Progenitor cell of endocrine pancreas (in vitro differentiated cells): ENCODE data around the gene OXSR1. TPM values are rescaled to one million over a fixed set of nuclear protein-coding genes. Genes with fewer than 3 reads are reported as not detected.

Source experiments
- DNase-seq: peaks from one replicate; pipeline ENCODE4 v3.0.0; 2021; ENCODE audit warnings: low spot score; ENCODE audit not compliant: unreplicated experiment
- H3K27ac Mint-ChIP-seq: 2 replicates; pipeline ENCODE4 v1.8.0; 2021; ENCODE audit warnings: mild to moderate bottlenecking, moderate library complexity, mixed read lengths
- H3K27me3 Mint-ChIP-seq: 2 replicates; pipeline ENCODE4 v1.8.0; 2021; ENCODE audit warnings: mixed read lengths
- H3K36me3 Mint-ChIP-seq: 2 replicates; pipeline ENCODE4 v1.8.0; 2022; ENCODE audit warnings: mixed read lengths; ENCODE audit not compliant: insufficient read depth
- H3K4me1 Mint-ChIP-seq: 2 replicates; pipeline ENCODE4 v1.8.0; 2021; ENCODE audit warnings: low read depth, mixed read lengths
- H3K4me3 Mint-ChIP-seq: 2 replicates; pipeline ENCODE4 v1.8.0; 2021; ENCODE audit warnings: low read depth, mild to moderate bottlenecking, moderate library complexity, mixed read lengths
- H3K9me3 Mint-ChIP-seq: 2 replicates; pipeline ENCODE4 v1.8.0; 2021; ENCODE audit warnings: low read depth, mixed read lengths
- CTCF ChIP-seq: fragments of 200-600 bp; sonication (generic); IDR thresholded peaks from one replicate; pipeline ENCODE4 v1.5.0; 2021; ENCODE audit warnings: antibody characterized with exemption, mild to moderate bottlenecking; ENCODE audit not compliant: unreplicated experiment
- total RNA-seq: library from RNA; stranded (reverse); gene quantifications from 2 replicates; pipeline ENCODE4 v1.2.1, GENCODE V29; 2021

The OXSR1 gene
- total RNA-seq, 1 donor from 2014 or later: 55.5 TPM

DNA sequence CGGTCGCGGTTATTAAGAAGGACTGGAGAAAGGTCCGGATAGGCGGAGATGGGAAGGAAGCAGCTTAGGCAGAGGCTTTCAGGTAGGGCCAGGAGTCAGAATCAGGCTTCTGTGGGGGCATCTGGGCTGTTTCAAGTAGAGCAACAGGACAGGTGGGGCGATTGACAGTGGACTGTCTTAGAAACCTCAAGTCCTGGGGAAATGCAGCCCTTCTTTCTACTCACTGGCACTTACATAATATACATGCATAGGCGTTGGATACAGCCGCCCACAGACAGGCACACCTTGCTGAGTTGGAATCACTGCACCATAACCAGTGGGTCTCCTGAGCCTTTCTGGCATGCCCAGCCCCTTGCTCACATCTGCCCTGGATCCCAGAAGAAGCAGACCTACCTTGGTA, 26.1 kb upstream of the OXSR1 start:
- no peak for TF ChIP-seq CTCF
- H3K9me3 Mint-ChIP-seq: no peaks in the 10 kb centered on the region
- no peak overlapping the region for H3K27ac Mint-ChIP-seq
- H3K36me3 Mint-ChIP-seq: peaks cover 3% of the 10 kb centered on the region
- peak overlapping the region; percentile 98 for H3K4me3 Mint-ChIP-seq
- H3K4me1 Mint-ChIP-seq: peaks cover 40% of the 10 kb centered on the region
- H3K27me3 Mint-ChIP-seq: no peaks in the 10 kb centered on the region
- no peak for DNase-seq

DNA sequence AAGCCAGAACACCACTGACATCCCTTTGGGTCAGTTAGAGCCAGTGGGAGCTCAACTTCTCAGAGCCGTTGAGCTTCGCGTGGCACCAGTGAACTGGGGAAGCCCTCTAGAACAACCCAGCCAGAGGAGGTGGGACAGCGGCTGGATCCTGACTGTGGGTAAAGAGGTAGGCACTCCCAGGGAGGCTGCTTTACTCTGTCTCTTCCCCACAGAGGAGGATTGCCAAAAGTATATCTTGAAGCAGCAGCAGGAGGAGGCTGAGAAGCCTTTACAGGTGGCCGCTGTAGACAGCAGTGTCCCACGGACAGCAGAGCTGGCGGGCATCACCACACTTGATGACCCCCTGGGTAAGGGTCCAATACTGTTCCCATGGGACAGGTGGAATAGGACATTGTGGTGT, 25.7 kb upstream of the OXSR1 start:
- no peak for DNase-seq

DNA sequence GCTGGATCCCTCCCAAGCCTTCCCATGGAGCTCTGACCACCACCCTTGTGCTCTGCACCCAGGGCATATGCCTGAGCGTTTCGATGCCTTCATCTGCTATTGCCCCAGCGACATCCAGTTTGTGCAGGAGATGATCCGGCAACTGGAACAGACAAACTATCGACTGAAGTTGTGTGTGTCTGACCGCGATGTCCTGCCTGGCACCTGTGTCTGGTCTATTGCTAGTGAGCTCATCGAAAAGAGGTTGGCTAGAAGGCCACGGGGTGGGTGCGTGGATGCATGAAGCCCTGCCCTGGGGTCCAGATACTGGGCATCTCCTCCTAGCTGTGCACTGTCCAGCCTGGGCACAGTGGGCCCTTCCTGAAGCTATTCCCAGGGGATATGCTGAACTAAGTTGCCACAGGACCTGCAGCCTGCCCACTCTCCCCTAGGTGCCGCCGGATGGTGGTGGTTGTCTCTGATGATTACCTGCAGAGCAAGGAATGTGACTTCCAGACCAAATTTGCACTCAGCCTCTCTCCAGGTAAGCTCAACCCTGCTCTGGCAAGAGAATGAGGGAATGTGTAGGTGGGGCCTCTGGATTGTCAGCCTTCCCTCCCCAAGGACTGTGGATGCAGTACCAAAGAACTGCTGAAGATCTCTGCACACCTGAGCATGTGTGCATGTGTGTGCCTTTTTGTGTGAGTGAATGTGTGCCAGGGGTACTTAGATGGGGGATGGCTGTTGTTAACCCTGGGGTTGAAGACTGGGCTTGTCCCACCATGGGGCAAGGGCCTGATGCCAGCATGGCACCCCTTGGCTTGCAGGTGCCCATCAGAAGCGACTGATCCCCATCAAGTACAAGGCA, 24.8 kb upstream of the OXSR1 start:
- no peaks in the 10 kb centered on the region for H3K9me3 Mint-ChIP-seq
- no peak overlapping the region for H3K4me3 Mint-ChIP-seq
- no peaks in the 10 kb centered on the region for H3K27me3 Mint-ChIP-seq
- peaks cover 27% of the 10 kb centered on the region for H3K4me1 Mint-ChIP-seq
- no peak for DNase-seq
- no peak overlapping the region for H3K27ac Mint-ChIP-seq
- peaks cover 2% of the 10 kb centered on the region for H3K36me3 Mint-ChIP-seq
- no peak for TF ChIP-seq CTCF

More for the DNA sequence above, 25.7 kb upstream of the OXSR1 start:
- Mint-ChIP-seq H3K4me3 (peak overlapping the region; percentile 98), H3K27me3 (no peaks in the 10 kb centered on the region), H3K27ac (no peak overlapping the region), H3K4me1 (peaks cover 36% of the 10 kb centered on the region), H3K9me3 (no peaks in the 10 kb centered on the region), H3K36me3 (peaks cover 2% of the 10 kb centered on the region)
- TF ChIP-seq CTCF: no peak

GRCh38 chr3:38141173-38141951, 24.0 kb upstream of the OXSR1 start:
- Mint-ChIP-seq H3K4me1 (peaks cover 19% of the 10 kb centered on the region), H3K36me3 (peaks cover 2% of the 10 kb centered on the region), H3K27ac (no peak overlapping the region), H3K9me3 (peaks cover 3% of the 10 kb centered on the region), H3K4me3 (no peak overlapping the region), H3K27me3 (no peaks in the 10 kb centered on the region)
- TF ChIP-seq CTCF: no peak
- no peak for DNase-seq

DNA sequence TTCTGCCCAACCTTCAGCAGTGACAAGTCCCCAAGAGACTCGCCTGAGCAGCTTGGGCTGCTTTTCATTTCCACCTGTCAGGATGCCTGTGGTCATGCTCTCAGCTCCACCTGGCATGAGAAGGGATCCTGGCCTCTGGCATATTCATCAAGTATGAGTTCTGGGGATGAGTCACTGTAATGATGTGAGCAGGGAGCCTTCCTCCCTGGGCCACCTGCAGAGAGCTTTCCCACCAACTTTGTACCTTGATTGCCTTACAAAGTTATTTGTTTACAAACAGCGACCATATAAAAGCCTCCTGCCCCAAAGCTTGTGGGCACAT, 23.4 kb upstream of the OXSR1 start:
- no peak for TF ChIP-seq CTCF
- Mint-ChIP-seq H3K4me3 (no peak overlapping the region), H3K27me3 (no peaks in the 10 kb centered on the region), H3K9me3 (peaks cover 8% of the 10 kb centered on the region), H3K27ac (no peak overlapping the region), H3K4me1 (peaks cover 18% of the 10 kb centered on the region), H3K36me3 (peaks cover 2% of the 10 kb centered on the region)
- DNase-seq: no peak
